GM18861 (cell line): ENCODE data around the gene TMTC2.

Experiments
- ATAC-seq: cut with Tn5 transposase; IDR thresholded peaks from one replicate; pipeline ENCODE4 v1.9.1; 2021; ENCODE audit not compliant: unreplicated experiment

TMTC2 gene

DNA sequence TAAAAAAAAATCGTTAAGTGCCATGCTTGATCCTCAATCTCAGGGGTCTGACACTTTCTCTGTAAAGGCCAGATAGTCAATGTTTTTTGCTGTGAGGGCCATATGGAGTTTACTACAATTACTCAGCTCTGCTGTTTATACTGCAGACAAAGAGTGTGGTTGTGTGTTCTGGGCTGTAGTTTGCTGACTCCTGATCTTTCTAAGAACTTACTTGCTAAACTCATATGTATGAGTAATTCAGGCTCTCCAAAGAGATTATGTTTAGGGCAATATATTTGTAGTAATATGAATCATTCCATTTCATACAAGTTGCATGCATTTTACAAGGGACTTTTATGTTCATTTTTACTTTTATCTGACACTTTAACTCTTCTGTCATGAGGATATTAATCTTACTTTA lies 188.2 kb downstream of the TMTC2 start:
- ATAC-seq: no peak

DNA sequence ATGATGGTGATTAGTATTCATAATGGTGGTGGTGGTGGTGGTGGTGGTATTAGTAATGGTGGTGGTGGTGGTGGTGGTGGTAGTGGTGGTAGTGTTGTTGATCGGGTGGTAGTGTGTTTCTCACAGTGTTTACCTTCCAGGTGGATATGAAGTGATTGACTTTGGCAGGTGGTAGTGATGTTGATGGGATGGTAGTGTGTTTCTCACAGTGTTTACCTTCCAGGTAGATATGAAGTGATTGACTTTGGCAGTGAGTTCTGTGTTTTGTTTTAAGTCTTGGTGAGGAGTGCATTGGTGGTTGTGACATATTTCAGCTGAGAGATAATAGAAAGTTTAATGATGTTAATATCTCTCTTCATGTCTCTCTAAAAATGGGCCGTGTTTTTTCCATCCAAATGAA lies 189.4 kb downstream of the TMTC2 start:
- no peak for ATAC-seq

DNA sequence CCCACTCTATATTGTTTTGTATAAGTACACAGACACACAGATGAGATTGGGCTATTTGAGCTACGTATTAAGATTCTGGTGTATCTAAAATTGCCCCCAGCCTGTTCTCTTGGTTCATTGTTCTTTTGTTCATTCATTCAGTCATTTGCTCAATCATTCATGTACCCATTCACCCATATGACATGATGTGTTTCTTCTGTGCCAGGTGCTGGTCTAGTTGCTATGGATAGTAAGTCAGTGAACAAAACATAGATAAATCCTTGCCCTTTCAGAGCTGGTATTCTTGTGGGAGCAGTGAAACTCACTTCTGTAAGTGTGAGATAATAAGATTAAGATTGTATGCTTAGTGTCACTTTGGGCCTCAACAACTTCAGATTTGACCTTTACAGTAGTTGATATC lies 191.3 kb downstream of the TMTC2 start:
- ATAC-seq: no peak

DNA sequence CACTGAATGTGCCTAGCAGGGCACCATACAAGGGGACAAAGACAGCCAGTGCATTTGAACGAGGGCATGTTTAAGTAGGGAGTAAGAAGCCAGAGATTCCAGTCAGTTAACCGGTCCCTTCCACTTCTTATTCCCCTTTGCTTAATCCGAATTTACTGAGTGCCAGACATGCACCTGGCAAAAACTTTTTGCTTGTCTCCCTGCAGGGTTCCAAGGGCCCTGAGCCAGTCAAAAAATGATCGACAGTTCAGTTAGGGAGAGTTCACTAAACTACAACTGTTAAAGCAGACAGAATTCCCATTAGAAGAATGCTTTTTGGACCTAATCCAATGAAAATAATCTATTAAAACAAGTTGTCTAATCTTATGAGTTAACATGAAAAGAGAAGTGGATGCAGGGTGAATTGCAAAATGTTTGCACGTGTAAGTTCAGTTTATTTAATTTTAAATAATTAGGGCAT lies 193.8 kb downstream of the TMTC2 start:
- ATAC-seq: no peak

DNA sequence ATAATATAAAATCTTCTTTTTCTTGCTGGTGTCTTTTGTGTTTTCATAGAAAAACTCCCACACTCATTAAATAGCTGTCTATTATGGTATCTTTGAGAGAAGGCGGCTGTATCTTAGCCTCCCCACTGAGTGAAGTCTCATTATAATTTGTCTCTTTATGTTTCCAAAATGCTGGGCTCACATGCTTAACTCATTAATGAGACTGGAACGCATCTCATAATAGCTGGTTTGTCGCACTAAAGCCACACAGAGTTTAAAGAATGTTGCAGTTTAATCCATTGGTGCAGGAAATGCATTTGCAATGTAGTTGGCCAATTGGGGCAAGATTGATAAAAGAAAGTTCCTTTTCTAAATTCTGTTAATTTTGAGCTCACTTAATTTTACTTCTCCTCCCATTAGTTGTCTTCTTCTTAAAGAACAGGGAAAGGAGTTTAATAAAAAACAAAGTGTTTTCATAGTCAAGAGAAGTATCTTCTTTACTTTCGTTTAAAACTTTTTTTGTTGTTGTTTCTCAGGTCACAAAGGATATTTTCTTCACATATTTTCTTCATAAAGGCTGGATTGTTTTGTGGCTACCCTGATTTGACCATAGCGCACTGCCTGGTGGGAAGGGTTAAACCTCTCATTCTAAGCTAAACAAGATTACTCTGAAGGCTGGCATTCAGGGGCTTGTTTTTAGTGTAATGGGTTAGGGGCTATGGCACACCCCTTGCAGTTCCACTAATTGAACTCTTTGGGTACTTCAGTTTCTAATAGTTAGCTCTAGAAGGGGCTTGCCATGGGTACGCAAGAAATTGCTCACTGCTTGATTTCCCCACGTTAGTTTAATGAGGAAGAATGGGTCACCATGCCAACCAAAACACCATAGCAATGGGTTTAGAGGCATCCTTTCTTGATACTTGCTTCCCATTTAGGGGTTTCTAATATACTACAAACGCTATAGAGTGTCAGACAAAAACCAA lies 197.0 kb downstream of the TMTC2 start:
- ATAC-seq: no peak

DNA sequence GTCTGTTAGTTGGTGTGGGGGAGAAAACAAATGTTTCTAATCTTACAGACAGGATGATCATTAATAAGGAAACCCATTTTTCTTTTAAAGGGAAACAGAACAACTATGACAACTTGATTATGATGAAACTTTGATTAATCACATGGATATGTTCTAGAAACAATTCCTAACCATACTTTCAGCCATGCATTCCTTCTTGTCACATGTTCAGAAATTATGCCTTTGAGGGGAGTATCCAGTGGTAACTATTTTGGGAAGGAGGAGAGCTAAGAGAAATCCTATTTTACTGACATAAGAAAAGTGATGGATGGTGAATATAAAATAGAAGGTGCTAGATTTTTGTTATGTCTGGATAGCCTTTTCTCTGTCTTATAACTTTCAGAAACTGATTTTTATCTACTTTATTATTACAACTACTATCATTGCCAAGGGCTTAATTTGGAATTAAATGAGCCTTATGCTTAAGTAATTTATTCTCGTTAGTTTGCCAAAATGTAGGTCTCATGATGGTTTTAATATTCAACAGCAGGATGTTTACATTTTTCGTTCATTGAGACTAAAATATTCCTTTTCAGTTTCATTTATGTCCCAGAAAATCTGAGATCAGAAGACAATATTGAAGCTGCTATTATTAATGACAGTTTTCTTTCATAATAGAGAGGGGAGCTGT lies 200.1 kb downstream of the TMTC2 start:
- no peak for ATAC-seq

DNA sequence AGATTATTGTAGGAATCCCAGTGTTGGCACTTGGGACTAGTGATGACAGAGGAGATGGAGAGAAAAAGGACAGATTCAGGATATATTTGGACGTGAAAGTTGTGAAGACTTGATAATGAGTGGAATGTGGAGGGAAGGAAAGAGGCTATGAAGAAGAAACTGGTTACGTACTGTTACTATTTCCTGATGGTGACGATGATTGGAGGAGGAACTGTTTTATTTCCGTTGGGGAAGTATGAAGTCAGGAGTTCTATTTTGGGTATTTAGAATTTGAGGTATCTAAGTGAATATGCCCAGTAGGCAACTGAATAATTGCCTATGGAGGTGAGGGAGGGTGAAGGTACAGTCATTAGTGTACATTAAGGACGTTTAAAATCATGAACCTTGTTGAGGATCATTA lies 207.2 kb downstream of the TMTC2 start:
- no peak for ATAC-seq

DNA sequence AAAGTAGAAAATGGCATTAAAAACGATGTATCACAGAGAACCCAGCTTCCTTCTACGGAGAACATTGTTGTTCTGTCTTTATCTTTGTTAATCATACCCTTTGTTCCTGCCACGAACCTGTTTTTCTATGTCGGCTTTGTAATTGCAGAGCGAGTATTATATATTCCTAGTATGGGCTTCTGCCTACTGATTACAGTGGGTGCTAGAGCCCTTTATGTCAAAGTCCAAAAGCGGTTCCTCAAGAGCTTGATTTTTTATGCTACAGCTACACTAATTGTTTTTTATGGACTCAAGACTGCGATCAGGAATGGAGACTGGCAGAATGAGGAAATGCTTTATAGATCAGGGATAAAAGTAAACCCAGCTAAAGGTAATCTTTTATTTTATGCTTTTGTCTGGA lies 209.6 kb downstream of the TMTC2 start:
- ATAC-seq: no peak

DNA sequence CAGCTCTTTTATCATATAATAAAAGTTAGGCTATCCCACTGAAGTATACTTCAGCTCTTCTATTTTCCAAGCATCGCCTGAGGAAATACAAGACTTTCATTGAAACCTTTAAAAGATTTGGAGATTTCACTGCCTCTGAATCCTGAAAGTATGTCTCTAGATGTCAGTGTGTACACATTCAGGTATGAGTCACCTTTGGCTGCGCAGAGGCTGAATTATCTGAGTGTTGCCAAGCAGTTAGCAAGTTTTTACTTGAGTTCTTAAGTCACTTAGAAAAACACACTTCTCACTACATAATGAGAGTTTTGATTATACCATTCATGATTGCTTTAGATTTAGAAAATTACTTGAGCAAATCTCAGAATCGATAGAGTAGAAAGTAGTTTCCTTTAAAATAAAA lies 210.3 kb downstream of the TMTC2 start:
- no peak for ATAC-seq

DNA sequence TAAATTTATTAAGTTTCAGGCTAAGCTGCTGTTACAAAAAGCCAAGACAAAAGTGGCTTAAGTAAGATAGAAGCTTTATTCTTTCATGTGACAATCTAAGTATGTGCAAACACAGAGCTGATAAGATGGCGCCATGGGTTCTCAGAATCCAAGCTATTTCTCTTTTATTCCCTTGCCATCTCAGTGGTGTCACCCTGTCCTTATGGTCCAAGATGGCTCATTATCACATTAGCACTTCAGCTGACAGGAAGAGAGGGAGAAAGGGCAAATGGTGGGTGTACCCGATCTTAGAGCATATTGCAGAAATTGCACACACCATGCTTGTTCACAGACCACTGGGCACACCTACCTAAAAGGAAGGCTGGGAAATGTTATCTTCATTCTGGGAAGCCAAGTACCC lies 211.7 kb downstream of the TMTC2 start:
- no peak for ATAC-seq

DNA sequence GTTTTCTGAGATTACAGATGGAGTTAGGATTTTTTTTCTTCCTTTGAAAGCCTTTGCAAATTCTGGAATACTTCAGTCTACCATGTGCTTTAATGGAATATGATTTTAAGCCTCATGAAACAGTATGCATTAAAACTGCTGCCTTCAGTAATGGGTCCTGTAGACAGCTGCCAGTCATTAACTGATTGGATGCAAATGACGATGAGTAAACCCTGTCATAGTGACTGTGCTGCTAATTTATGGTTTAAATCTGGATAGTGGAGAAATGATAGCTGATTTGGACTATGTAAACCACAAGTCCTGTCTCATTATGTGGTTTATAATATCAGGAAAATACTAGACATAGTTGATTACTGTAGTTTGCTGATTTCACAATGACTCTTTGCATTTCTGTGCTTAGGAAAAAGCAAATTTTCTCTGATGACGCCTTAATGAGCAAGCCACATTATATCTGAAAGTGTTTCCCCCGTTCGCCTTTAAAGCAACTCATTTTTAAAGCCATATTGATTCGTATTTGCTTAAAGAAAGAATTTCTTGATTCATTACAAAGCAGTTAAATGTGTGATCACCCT lies 217.6 kb downstream of the TMTC2 start:
- no peak for ATAC-seq

DNA sequence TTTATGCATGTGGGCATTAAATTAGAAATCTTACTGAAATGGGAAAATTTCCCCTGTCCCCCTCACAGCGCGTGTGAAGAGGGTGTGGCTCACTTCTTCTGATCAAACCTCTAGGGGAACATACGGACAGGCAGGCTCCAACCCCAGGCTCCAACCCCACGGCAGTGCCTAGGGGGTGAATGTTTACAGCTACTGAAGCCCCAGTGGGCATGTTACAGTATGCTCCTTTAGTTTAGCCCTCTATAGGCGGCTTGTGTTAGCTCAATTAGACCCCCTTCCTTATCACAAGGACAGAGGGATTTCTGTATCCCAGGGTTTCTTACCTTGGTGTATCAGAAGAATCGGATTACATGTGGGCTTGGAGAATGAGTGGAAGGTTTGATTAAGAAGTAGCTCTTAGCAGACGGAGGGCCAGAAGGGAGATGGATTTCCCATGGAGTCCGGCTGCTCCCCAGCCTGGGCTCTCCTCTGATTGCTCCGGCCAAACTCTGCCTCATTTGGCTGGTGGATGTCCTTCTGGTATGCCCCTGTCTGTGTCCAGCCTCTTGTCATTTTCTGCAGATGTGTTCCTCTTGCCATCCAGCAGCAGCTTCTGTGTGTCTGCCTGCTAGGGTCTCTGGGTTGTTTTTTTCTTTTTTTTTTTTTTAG lies 223.7 kb downstream of the TMTC2 start:
- no peak for ATAC-seq

DNA sequence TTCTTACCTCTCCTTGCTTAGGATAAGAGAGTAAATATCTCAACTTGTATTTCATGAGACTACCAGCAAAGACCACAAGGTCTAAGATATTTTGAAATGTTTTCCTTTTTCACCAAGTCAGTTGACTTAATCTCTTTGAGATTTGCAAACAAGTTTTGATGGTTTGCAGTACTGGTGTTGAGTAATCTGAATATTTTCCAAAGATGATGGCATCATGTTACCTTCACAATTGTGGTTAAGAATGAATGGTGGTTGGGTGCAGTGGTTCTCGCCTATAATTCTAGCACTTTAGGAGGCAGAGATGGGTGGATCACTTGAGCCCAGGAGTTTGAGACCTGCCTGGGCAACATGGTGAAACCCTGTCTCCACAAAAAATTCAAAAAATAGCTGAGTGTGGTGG lies 225.7 kb downstream of the TMTC2 start:
- ATAC-seq: no peak

DNA sequence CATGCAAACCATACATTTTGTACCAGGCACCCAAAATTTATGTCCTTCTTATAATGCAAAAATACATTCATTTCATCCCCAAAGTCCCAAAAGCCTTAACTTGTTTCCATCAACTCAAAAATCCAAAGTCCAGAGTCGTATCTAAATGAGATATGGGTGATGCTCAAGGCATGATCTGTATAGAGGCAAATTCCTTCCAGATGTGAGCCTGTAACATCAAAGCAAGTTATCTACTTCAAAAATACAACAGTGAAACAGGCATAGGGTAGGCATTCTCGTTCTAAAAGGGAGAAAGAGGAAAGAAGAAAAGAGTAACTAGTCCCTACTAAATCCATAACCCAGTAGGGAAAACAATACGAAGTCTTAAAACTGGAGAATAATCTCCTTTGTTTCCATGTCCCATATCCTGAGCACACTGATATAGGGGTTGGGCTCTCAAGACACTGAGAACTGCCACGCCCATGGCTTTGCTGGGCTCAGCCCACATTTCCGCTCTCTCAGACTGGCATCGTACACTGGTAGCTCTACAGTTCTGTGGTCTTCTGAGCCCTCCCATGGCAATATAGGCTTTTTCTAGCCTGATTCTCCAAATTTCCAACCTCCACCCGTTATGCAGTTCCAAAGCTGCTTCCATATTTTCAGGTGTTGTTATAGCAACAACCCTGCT lies 232.8 kb downstream of the TMTC2 start:
- no peak for ATAC-seq

DNA sequence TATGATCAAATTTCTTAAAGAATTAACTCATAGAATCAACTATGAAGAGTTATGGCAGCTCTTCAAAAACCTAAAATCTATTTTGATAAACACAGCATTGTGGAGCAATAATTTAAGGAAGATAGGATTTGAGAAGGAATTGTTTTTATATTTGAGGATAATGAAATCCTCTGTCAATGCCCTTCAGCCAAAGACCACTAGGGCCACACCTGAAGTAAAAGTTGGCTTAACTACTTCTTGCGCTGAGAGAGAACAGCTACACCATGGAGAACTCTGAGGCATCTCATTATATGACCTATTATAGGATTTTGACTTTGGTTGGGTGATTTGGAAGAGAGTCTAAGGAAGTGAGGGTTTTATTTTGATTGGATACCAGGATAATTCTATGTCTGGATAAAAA lies 237.2 kb downstream of the TMTC2 start:
- ATAC-seq: no peak

DNA sequence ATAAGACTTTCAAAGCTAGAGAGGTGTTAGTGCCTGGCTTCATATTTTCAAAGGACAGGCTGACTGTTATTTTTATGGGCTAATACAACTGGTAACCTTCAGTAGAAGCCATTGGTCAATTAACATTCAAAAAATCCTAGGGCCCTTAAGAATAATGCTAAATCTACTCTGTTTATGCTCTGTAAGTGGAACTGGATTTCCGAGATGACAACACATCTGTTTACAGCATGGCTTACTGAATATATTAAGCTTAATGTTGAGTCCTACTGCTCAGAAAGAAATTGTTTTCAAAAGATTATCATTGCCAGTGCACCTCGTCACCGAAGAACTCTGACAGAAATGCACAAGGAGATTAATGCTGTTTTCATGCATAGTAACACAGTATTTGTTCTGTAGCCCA lies 239.9 kb downstream of the TMTC2 start:
- no peak for ATAC-seq

DNA sequence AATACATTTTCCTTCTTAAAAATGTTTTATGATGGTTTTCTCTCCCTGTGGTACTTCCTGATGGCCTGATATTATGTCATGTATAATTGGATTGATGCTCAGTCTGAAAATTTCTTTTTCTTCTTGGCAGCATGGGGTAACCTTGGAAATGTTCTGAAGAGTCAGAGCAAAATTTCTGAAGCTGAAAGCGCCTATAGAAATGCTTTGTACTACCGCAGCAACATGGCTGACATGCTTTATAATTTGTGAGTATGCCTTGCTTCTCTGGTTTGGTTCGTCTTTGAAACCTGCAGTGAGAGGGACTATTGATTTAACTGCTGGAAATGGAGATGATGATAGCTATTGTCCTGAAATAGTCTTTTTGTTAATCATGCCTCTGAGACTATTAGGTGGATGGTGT lies 243.6 kb downstream of the TMTC2 start:
- ATAC-seq: no peak

DNA sequence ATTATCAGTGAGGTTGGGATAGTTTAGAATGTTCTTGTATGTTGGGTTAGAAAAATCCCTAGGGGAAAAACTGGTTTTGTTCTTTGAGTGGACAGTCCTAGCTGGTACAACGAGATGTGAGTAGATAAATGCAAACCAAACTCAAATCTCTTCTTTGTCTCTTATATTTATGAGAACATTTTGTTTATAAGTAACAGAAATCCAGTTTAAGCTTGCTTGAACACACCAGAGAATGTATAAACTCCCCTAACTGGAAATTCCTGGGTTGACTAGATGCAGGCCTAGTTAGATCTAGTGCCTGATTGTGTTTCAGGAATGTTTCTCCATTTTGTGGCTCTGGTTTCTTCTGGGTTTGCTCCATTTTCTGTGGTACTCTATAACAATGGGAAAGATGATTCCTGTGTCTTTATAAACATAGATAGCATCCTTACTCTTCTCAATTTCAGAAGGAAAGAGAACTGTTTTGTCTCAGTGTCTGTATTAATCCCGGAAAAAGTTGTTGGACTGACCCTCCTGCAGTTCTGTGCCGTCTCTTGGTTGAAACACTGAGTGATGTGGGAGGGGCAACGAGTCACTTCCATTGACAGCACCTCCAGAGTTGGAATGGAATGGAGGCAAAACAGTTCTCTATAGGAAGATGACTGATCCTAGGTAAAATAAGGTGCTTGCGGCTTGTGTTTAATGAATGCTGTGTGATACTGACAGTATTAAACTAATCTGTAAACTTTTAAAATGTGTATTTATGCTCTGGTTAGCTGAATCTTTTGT lies 244.8 kb downstream of the TMTC2 start:
- no peak for ATAC-seq

DNA sequence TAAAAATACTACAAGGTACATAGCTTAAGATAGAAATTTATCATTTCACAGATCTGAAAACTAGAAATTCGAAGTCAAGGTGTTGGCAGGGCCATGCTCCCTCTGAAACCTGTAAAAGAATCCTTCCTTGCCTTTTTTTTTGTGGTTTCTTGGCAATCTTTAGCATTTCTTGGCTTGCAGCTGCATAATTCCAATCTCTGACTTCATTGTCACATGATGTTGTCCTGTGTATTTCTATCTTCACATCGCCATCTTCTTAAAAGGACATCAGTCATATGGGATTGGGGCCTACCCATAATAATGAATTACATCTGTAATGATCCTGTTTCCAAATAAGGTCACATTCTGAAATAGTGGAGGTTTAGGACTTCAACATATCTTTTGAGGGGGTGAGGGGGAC lies 250.4 kb downstream of the TMTC2 start:
- no peak for ATAC-seq

DNA sequence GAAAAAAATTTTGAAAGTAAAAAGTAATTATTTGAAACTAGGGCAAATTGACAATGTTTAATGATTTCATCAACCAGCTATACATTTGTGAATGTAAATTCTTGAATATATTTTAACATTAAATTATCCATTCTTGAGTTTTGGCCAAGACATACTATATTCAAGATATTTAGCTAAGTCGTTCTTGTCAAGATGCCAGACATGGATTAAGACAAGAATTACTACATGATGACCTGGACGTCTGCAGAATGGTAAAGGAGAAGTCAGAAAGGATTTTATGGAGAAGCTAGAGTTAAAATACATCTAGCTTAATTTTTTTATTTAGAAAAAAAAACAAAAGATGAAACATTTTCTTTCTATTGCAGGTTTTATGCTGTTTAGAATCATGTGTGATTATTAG lies 255.8 kb downstream of the TMTC2 start:
- no peak for ATAC-seq
